WTC11 (cell line): Measurements from ENCODE around the gene RALY. TPM values are rescaled to one million over a fixed set of nuclear protein-coding genes. Genes with fewer than 3 reads are reported as not detected.

Experiments used
- ATAC-seq: fragments of 200-7000 bp; cut with Tn5 transposase; 2 replicates; pipeline ENCODE4 v1.10.0; 2021; ENCODE audit warnings: mild to moderate bottlenecking, moderate library complexity
- CTCF ChIA-PET: fragments of 300-600 bp; sonication (Branson Sonifier 250); formaldehyde crosslinking; loops from one replicate; lab custom pipeline; 2021; ENCODE audit warnings: antibody characterized with exemption; lab: Charles Lee
- POLR2A ChIA-PET: fragments of 350-600 bp; sonication (Branson Sonifier 250); formaldehyde crosslinking; loops from one replicate; lab custom pipeline; 2021; ENCODE audit warnings: antibody characterized with exemption; lab: Charles Lee
- DNase-seq: peaks from one replicate; pipeline ENCODE4 v3.0.0; 2021; ENCODE audit warnings: low spot score
- H3K27ac Mint-ChIP-seq: 2 replicates; pipeline ENCODE4 v1.8.0; 2021; ENCODE audit warnings: mixed read lengths
- H3K27me3 Mint-ChIP-seq: 2 replicates; pipeline ENCODE4 v1.8.0; 2021; ENCODE audit warnings: low read depth, mild to moderate bottlenecking, moderate library complexity, mixed read lengths
- H3K36me3 Mint-ChIP-seq: 2 replicates; pipeline ENCODE4 v1.8.0; 2021; ENCODE audit warnings: mixed read lengths
- H3K4me1 Mint-ChIP-seq: 2 replicates; pipeline ENCODE4 v1.8.0; 2022; ENCODE audit warnings: mixed read lengths
- H3K4me3 Mint-ChIP-seq: 2 replicates; pipeline ENCODE4 v1.8.0; 2021; ENCODE audit warnings: mild to moderate bottlenecking, moderate library complexity, mixed read lengths
- H3K9me3 Mint-ChIP-seq: 2 replicates; pipeline ENCODE4 v1.8.0; 2021; ENCODE audit warnings: mixed read lengths
- AR ChIP-seq: fragments of 250-450 bp; sonication (Bioruptor Pico); IDR thresholded peaks from 2 replicates; pipeline ENCODE4 v1.9.0; 2021; ENCODE audit warnings: mild to moderate bottlenecking
- ATF1 ChIP-seq: sonication (generic); formaldehyde crosslinking; IDR thresholded peaks from 2 replicates; pipeline ENCODE4 v1.8.1; 2023; ENCODE audit warnings: mild to moderate bottlenecking, moderate library complexity, missing genetic modification reagents
- ATF6 ChIP-seq: sonication (generic); formaldehyde crosslinking; IDR thresholded peaks from 2 replicates; pipeline ENCODE4 v1.8.1; 2023; ENCODE audit warnings: mild to moderate bottlenecking, missing genetic modification reagents
- ELF4 ChIP-seq: sonication (generic); formaldehyde crosslinking; IDR thresholded peaks from 2 replicates; pipeline ENCODE4 v1.8.1; 2022; ENCODE audit warnings: low read depth, mild to moderate bottlenecking, moderate library complexity, missing genetic modification reagents
- FOXK1 ChIP-seq: sonication (generic); formaldehyde crosslinking; IDR thresholded peaks from 2 replicates; pipeline ENCODE4 v1.8.0; 2022; ENCODE audit warnings: mild to moderate bottlenecking, moderate library complexity, missing genetic modification reagents
- MYBL2 ChIP-seq: sonication (generic); formaldehyde crosslinking; IDR thresholded peaks from 2 replicates; pipeline ENCODE4 v1.8.1; 2023; ENCODE audit warnings: mild to moderate bottlenecking, moderate library complexity, missing genetic modification reagents
- NR2C2 ChIP-seq: sonication (generic); formaldehyde crosslinking; IDR thresholded peaks from 2 replicates; pipeline ENCODE4 v1.8.0; 2022; ENCODE audit warnings: mild to moderate bottlenecking, missing genetic modification reagents
- NR3C1 ChIP-seq: sonication (generic); formaldehyde crosslinking; conservative IDR thresholded peaks from 2 replicates; pipeline ENCODE4 v1.8.1; 2023; ENCODE audit warnings: low read depth, mild to moderate bottlenecking, missing genetic modification reagents
- SMAD4 ChIP-seq: sonication (generic); formaldehyde crosslinking; IDR thresholded peaks from 2 replicates; pipeline ENCODE4 v1.8.0; 2022; ENCODE audit warnings: mild to moderate bottlenecking, missing genetic modification reagents
- TEAD1 ChIP-seq: sonication (generic); formaldehyde crosslinking; IDR thresholded peaks from 2 replicates; pipeline ENCODE4 v1.8.0; 2022; ENCODE audit warnings: mild to moderate bottlenecking, missing genetic modification reagents
- ZBTB43 ChIP-seq: sonication (generic); formaldehyde crosslinking; IDR thresholded peaks from 2 replicates; pipeline ENCODE4 v1.8.1; 2023; ENCODE audit warnings: mild to moderate bottlenecking, missing genetic modification reagents
- ZNF232 ChIP-seq: sonication (generic); formaldehyde crosslinking; IDR thresholded peaks from 2 replicates; pipeline ENCODE4 v1.8.0; 2022; ENCODE audit warnings: mild to moderate bottlenecking, missing genetic modification reagents
- ZNF281 ChIP-seq: sonication (generic); formaldehyde crosslinking; IDR thresholded peaks from 2 replicates; pipeline ENCODE4 v1.8.0; 2023; ENCODE audit warnings: mild to moderate bottlenecking, missing genetic modification reagents
- ZNF423 ChIP-seq: fragments of 250-450 bp; sonication (Bioruptor Pico); IDR thresholded peaks from 2 replicates; pipeline ENCODE4 v2.1.2; 2022; ENCODE audit warnings: mild to moderate bottlenecking, moderate library complexity
- ZNF425 ChIP-seq: fragments of 250-450 bp; sonication (Bioruptor Pico); conservative IDR thresholded peaks from 2 replicates; pipeline ENCODE4 v1.9.0; 2021; ENCODE audit warnings: mild to moderate bottlenecking
- ZNF512 ChIP-seq: sonication (generic); formaldehyde crosslinking; IDR thresholded peaks from 2 replicates; pipeline ENCODE4 v1.8.1; 2022; ENCODE audit warnings: missing genetic modification reagents, borderline replicate concordance
- ZNF671 ChIP-seq: fragments of 250-450 bp; sonication (Bioruptor Pico); IDR thresholded peaks from 2 replicates; pipeline ENCODE4 v1.8.0; 2021; ENCODE audit warnings: mild to moderate bottlenecking
- total RNA-seq: library from RNA; stranded (reverse); gene quantifications from 3 replicates; pipeline ENCODE4 v1.2.3, GENCODE V29; 2021

Gene RALY
- total RNA-seq, 1 experiment from 2014 or later = 164 TPM

- TF ChIP-seq ZNF425 (no peak), ATF6 (no peak), ELF4 (CRISPR knock-in tag) (no peak)
These were observed 10.3 kb upstream of the RALY start (continued) for GRCh38 chr20:33983371-33983770.

GRCh38 chr20:33984182-33984719 lies 9.5 kb upstream of the RALY start:
- no peaks in the 10 kb centered on the region for H3K4me1 Mint-ChIP-seq
- no peaks in the 10 kb centered on the region for H3K36me3 Mint-ChIP-seq
- H3K4me3 Mint-ChIP-seq = no peak overlapping the region
- ChIA-PET POLR2A (interaction anchor here (1.1 kb wide), 1 partner anchor 9 kb away, joined by 3 read pairs; no protein-coding TSS in a partner anchor), CTCF (interaction anchor here (1.0 kb wide), 1 partner anchor 38 kb away, joined by 4 read pairs; no protein-coding TSS in a partner anchor)
- DNase-seq (no peak), ATAC-seq (no peak)
- H3K27me3 Mint-ChIP-seq = no peaks in the 10 kb centered on the region
- TF ChIP-seq ZNF671 (no peak), ZNF423 (CRISPR knock-in tag) (no peak), ZNF512 (CRISPR knock-in tag) (no peak), NR3C1 (no peak)
- H3K9me3 Mint-ChIP-seq = no peaks in the 10 kb centered on the region
- H3K27ac Mint-ChIP-seq = no peak overlapping the region

- DNase-seq (no peak), ATAC-seq (no peak)
- Mint-ChIP-seq H3K36me3 (peaks cover 3% of the 10 kb centered on the region; the same call in 1 of the 2 replicates), H3K9me3 (no peaks in the 10 kb centered on the region), H3K27me3 (no peaks in the 10 kb centered on the region), H3K4me3 (no peak overlapping the region), H3K4me1 (no peaks in the 10 kb centered on the region), H3K27ac (no peak overlapping the region)
- TF ChIP-seq TEAD1 (CRISPR knock-in tag) (no peak), AR (no peak), ZBTB43 (CRISPR knock-in tag) (no peak), ATF1 (CRISPR knock-in tag) (no peak), ELF4 (CRISPR knock-in tag) (no peak), ZNF232 (CRISPR knock-in tag) (no peak), NR2C2 (CRISPR knock-in tag) (no peak), MYBL2 (CRISPR knock-in tag) (no peak), ZNF281 (CRISPR knock-in tag) (no peak), SMAD4 (CRISPR knock-in tag) (no peak), FOXK1 (CRISPR knock-in tag) (no peak)
- POLR2A ChIA-PET = interaction anchor here (1.1 kb wide), 1 partner anchor 8 kb away, joined by 3 read pairs; no protein-coding TSS in a partner anchor
- CTCF ChIA-PET = interaction anchor here (1.0 kb wide), 1 partner anchor 19 kb away, joined by 3 read pairs; no protein-coding TSS in a partner anchor
These were observed 8.4 kb upstream of the RALY start for GRCh38 chr20:33985280-33985679.
